NCI-H187 treated with DMSO at 0.1 percent for 48 hours (cell line): ENCODE measurements around the gene URAD.

Source experiments
- DNase-seq: peaks from one replicate; lab custom pipeline; 2025; lab: John Stamatoyannopoulos, UW

The URAD gene

GRCh38 chr13:27997904-27998522, 9.5 kb upstream of the URAD start:
- no peak for DNase-seq

- DNase-seq = no peak
Measured at GRCh38 chr13:27991881-27992280, 3.4 kb upstream of the URAD start.

GRCh38 chr13:27985600-27985999, 2.9 kb downstream of the URAD start:
- no peak for DNase-seq

GRCh38 chr13:27982361-27982760, 6.1 kb downstream of the URAD start:
- DNase-seq = no peak

- DNase-seq = no peak
Measured at GRCh38 chr13:27981006-27981708, 7.3 kb downstream of the URAD start.

GRCh38 chr13:27980280-27980998, 8.1 kb downstream of the URAD start:
- DNase-seq = no peak

- no peak for DNase-seq
Measured at GRCh38 chr13:27979765-27980279, 8.7 kb downstream of the URAD start.

GRCh38 chr13:27979001-27979643, 9.4 kb downstream of the URAD start:
- DNase-seq = no peak

GRCh38 chr13:27978301-27978968, 10.1 kb downstream of the URAD start:
- DNase-seq = no peak

- no peak for DNase-seq
Measured at GRCh38 chr13:27977476-27978300, 10.8 kb downstream of the URAD start.

GRCh38 chr13:27976362-27977091, 12.0 kb downstream of the URAD start:
- no peak for DNase-seq

- DNase-seq = no peak
Measured at GRCh38 chr13:27975564-27976361, 12.7 kb downstream of the URAD start.

- no peak for DNase-seq
Measured at GRCh38 chr13:27973961-27974662, 14.4 kb downstream of the URAD start.

GRCh38 chr13:27973291-27973690, 15.2 kb downstream of the URAD start:
- DNase-seq = no peak

GRCh38 chr13:27972478-27972820, 16.0 kb downstream of the URAD start:
- DNase-seq = no peak

- DNase-seq = no peak
Measured at GRCh38 chr13:27971776-27972477, 16.6 kb downstream of the URAD start.

GRCh38 chr13:27971236-27971645, 17.3 kb downstream of the URAD start:
- DNase-seq = no peak
